HG02981 (cell line): ENCODE data around the gene WAPL.
"Not testable (repeated sequence)": the region's sequence is repeated elsewhere in the genome, so short reads cannot be mapped to it uniquely, and the experiment has no call there.

Experiments
- ATAC-seq: cut with Tn5 transposase; IDR thresholded peaks from one replicate; pipeline ENCODE4 v1.9.1; 2021; ENCODE audit warnings: mild to moderate bottlenecking, moderate library complexity; ENCODE audit not compliant: unreplicated experiment

Gene WAPL

GRCh38 chr10:86525713-86526112 is 4.1 kb upstream of the WAPL start:
- ATAC-seq: not testable (repeated sequence)

- ATAC-seq: no peak
These were observed 2.8 kb upstream of the WAPL start for GRCh38 chr10:86524225-86524962.

GRCh38 chr10:86523348-86523747 is 1.8 kb upstream of the WAPL start:
- no peak for ATAC-seq

GRCh38 chr10:86522510-86522855 is 891 bp upstream of the WAPL start:
- ATAC-seq: no peak

GRCh38 chr10:86520871-86521677 is 518 bp downstream of the WAPL start:
- ATAC-seq: peak; percentile 30

GRCh38 chr10:86518781-86519180 is 2.8 kb downstream of the WAPL start:
- ATAC-seq: no peak

- ATAC-seq: no peak
These were observed 9.5 kb downstream of the WAPL start for GRCh38 chr10:86512137-86512536.

- ATAC-seq: no peak
These were observed 10.3 kb downstream of the WAPL start for GRCh38 chr10:86511027-86511865.

GRCh38 chr10:86509145-86509544 is 12.4 kb downstream of the WAPL start:
- no peak for ATAC-seq

- no peak for ATAC-seq
These were observed 13.4 kb downstream of the WAPL start for GRCh38 chr10:86508217-86508616.

- no peak for ATAC-seq
These were observed 15.1 kb downstream of the WAPL start for GRCh38 chr10:86506499-86506898.

GRCh38 chr10:86506062-86506461 is 15.5 kb downstream of the WAPL start:
- ATAC-seq: no peak

GRCh38 chr10:86504510-86504909 is 17.1 kb downstream of the WAPL start:
- no peak for ATAC-seq

- no peak for ATAC-seq
These were observed 20.7 kb downstream of the WAPL start for GRCh38 chr10:86500846-86501245.

- ATAC-seq: no peak
These were observed 23.0 kb downstream of the WAPL start for GRCh38 chr10:86498598-86498997.

GRCh38 chr10:86497621-86498020 is 24.0 kb downstream of the WAPL start:
- no peak for ATAC-seq

GRCh38 chr10:86489960-86490612 is 31.5 kb downstream of the WAPL start:
- no peak for ATAC-seq

GRCh38 chr10:86489071-86489810 is 32.4 kb downstream of the WAPL start:
- ATAC-seq: no peak

GRCh38 chr10:86486856-86487255 is 34.7 kb downstream of the WAPL start:
- no peak for ATAC-seq

GRCh38 chr10:86483664-86484063 is 37.9 kb downstream of the WAPL start:
- ATAC-seq: no peak
